ENCODE data around the gene PCNA.
"Not testable (repeated sequence)": the region's sequence is repeated elsewhere in the genome, so short reads cannot be mapped to it uniquely, and the experiment has no call there.

DNA sequence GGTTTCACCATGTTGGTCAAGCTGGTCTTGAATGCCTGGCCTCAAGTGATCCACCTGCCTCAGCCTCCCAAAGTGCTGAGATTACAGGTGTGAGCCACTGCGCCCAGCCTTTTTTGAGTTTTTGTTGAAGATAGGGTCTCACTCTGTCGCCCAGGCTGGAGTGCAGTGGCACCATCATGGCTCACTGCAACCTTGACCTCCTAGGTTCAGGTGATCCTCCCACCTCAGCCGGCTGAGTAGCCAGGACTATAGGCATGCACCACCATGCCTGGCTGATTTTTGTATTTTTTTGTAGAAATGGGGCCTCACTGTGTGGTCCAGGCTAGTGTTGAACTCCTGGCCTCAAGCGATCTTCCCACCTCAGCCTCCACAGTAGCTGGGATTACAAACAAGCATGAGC is 47.8 kb downstream of the PCNA start:
- TF ChIP-seq CTCF (conservative IDR thresholded peaks at IDR 0.05; ENCODE audit: low read depth, low read length); CEBPB (IDR thresholded peaks at IDR 0.05; ENCODE audit: low read depth, low read length): not testable (repeated sequence)
